Glutamatergic neuron (in vitro differentiated cells): Measurements from ENCODE around the gene DDX46. TPM values are rescaled to one million over a fixed set of nuclear protein-coding genes. Genes with fewer than 3 reads are reported as not detected.

Experiments
- DNase-seq: peaks from one replicate; pipeline ENCODE4 v3.0.0; 2022
- H3K27ac Mint-ChIP-seq: one replicate; pipeline ENCODE4 v1.8.0; 2020; ENCODE audit warnings: mild to moderate bottlenecking, mixed read lengths, inconsistent platforms; ENCODE audit not compliant: unreplicated experiment
- H3K27me3 Mint-ChIP-seq: one replicate; pipeline ENCODE4 v1.8.0; 2020; ENCODE audit warnings: mild to moderate bottlenecking, moderate library complexity, mixed read lengths, inconsistent platforms; ENCODE audit not compliant: unreplicated experiment
- H3K36me3 Mint-ChIP-seq: one replicate; pipeline ENCODE4 v1.8.0; 2020; ENCODE audit warnings: mild to moderate bottlenecking, mixed read lengths, inconsistent platforms; ENCODE audit not compliant: unreplicated experiment
- H3K4me1 Mint-ChIP-seq: one replicate; pipeline ENCODE4 v1.8.0; 2020; ENCODE audit warnings: mild to moderate bottlenecking, low read depth, mixed read lengths, inconsistent platforms; ENCODE audit not compliant: unreplicated experiment
- H3K4me3 Mint-ChIP-seq: one replicate; pipeline ENCODE4 v1.8.0; 2020; ENCODE audit warnings: mild to moderate bottlenecking, mixed read lengths, inconsistent platforms; ENCODE audit not compliant: unreplicated experiment
- H3K9me3 Mint-ChIP-seq: one replicate; pipeline ENCODE4 v1.8.0; 2020; ENCODE audit warnings: mild to moderate bottlenecking, moderate library complexity, mixed read lengths, inconsistent platforms; ENCODE audit not compliant: unreplicated experiment
- total RNA-seq: library from RNA; stranded (reverse); fragmentation: NEBNext Ultra II Directional; extraction: Animal tissue kit (Norgen Biotek cat#: 25700); gene quantifications from one replicate; pipeline ENCODE4 v1.2.1, GENCODE V29; 2021; ENCODE audit not compliant: unreplicated experiment
- TF ChIP-seq, protein P1 (sequence below): fragments of 200-600 bp; sonication (generic); IDR thresholded peaks from one replicate; pipeline ENCODE4 v1.5.0; 2021; ENCODE audit not compliant: partially characterized antibody, unreplicated experiment

The DDX46 gene
- total RNA-seq, 1 donor from 2014 or later: 53.3 TPM

DNA sequence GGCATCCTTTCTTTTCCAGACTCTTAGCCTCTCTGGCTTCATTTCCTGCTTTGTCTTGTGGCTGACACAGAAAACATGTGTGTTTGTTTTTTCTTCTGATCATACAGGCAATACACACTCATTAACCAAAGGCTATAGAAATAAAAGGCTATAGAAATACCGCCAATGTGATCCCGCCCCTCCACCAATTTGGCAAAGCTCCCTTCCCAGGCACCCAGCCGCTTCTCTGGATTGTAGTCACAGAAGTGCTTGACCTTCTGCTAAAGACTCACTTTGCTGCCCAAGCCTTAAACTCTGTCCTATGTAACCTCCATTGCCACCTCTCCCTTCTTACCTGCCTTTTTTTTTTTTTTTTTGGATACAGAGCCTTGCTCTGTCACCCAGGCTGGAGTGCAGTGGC is 120.9 kb downstream of the DDX46 start:
- peaks cover 9% of the 10 kb centered on the region for H3K27me3 Mint-ChIP-seq
- no peaks in the 10 kb centered on the region for H3K36me3 Mint-ChIP-seq
- TF ChIP-seq, protein P1, sequence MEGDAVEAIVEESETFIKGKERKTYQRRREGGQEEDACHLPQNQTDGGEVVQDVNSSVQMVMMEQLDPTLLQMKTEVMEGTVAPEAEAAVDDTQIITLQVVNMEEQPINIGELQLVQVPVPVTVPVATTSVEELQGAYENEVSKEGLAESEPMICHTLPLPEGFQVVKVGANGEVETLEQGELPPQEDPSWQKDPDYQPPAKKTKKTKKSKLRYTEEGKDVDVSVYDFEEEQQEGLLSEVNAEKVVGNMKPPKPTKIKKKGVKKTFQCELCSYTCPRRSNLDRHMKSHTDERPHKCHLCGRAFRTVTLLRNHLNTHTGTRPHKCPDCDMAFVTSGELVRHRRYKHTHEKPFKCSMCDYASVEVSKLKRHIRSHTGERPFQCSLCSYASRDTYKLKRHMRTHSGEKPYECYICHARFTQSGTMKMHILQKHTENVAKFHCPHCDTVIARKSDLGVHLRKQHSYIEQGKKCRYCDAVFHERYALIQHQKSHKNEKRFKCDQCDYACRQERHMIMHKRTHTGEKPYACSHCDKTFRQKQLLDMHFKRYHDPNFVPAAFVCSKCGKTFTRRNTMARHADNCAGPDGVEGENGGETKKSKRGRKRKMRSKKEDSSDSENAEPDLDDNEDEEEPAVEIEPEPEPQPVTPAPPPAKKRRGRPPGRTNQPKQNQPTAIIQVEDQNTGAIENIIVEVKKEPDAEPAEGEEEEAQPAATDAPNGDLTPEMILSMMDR: no peak
- H3K27ac Mint-ChIP-seq: no peak overlapping the region
- H3K4me3 Mint-ChIP-seq: no peak overlapping the region
- peaks cover 3% of the 10 kb centered on the region for H3K9me3 Mint-ChIP-seq
- peaks cover 10% of the 10 kb centered on the region for H3K4me1 Mint-ChIP-seq
- DNase-seq: no peak

Other genes with a start within 250 kb of the DDX46 start
- gene JADE2, start 233.1 kb upstream of the DDX46 start, total RNA-seq: 2.1 TPM
- gene SAR1B, start 126.0 kb upstream of the DDX46 start, total RNA-seq: 34.9 TPM
- 23.8 TPM for gene SEC24A, start 110.0 kb upstream of the DDX46 start, total RNA-seq
- gene CAMLG, start 20.2 kb upstream of the DDX46 start, total RNA-seq: 41.4 TPM
- 43.2 TPM for gene C5orf24, start 87.2 kb downstream of the DDX46 start, total RNA-seq
- gene TXNDC15, start 115.6 kb downstream of the DDX46 start, total RNA-seq: 57.5 TPM
- gene PCBD2, start 146.4 kb downstream of the DDX46 start, total RNA-seq: 9.9 TPM
- 0.54 TPM for gene CATSPER3, start 209.1 kb downstream of the DDX46 start, total RNA-seq